K562 (cell line): ENCODE data around the gene CEP72. TPM values are rescaled to one million over a fixed set of nuclear protein-coding genes. Genes with fewer than 3 reads are reported as not detected.

ENCODE experiments used
- ARID3B ChIP-seq: fragments of 250-450 bp; sonication (Bioruptor Pico); IDR thresholded peaks from 2 replicates; pipeline ENCODE4 v1.4.0; 2020; ENCODE audit warnings: borderline replicate concordance
- KDM2B ChIP-seq: fragments of 250-450 bp; sonication (Bioruptor Pico); IDR thresholded peaks from 2 replicates; pipeline ENCODE4 v1.8.0; 2021; ENCODE audit warnings: mild to moderate bottlenecking, moderate library complexity
- MEF2A ChIP-seq: IDR thresholded peaks from 2 replicates; pipeline ENCODE4 v1.6.1; 2011; ENCODE audit warnings: low read depth, mild to moderate bottlenecking, low read length, moderate library complexity; ENCODE audit not compliant: control insufficient read depth
- POLR2G ChIP-seq: fragments of 200-400 bp; formaldehyde crosslinking; IDR thresholded peaks from 2 replicates; pipeline ENCODE4 v1.6.1; 2017; ENCODE audit warnings: low read depth, mild to moderate bottlenecking, antibody characterized with exemption, low read length, moderate library complexity
- RHOXF2B ChIP-seq: fragments of 250-450 bp; sonication (Bioruptor Pico); conservative IDR thresholded peaks from 2 replicates; pipeline ENCODE4 v1.5.1; 2021
- ZBTB1 ChIP-seq: sonication (generic); formaldehyde crosslinking; IDR thresholded peaks from 2 replicates; pipeline ENCODE4 v1.8.1; 2023; ENCODE audit warnings: missing genetic modification reagents, low read depth, mild to moderate bottlenecking, borderline replicate concordance
- ZNF584 ChIP-seq: fragments of 200-800 bp; sonication (Bioruptor generic); IDR thresholded peaks from 2 replicates; pipeline ENCODE4 v1.6.1; 2016; ENCODE audit warnings: low read depth, mild to moderate bottlenecking, missing genetic modification characterization, missing compliant biosample characterization
- polyA plus RNA-seq, 8 experiments: library from polyadenylated mRNA; depleted of rRNA in 4 of 8; stranded (reverse) in 5 of 8; unstranded in 3 of 8; fragments of >200 nt; fragmentation: Nextera tagmentation in 2 of 8; fragmentation: Illumina TruSeq in 1 of 8; extraction: Ambion mirVana in 2 of 8; extraction: Trizol in 1 of 8; gene quantifications; 2 replicates each; pipeline versions ENCODE4 v1.2.1 to v1.2.3, GENCODE V29; 2011 to 2014; ENCODE audit warnings: inconsistent platforms in 1 of 8, missing spikeins in 1 of 8
- total RNA-seq, 7 experiments: library from RNA; depleted of rRNA in 6 of 7; stranded (reverse); fragments of >200 nt in 6 of 7; fragmentation: Illumina TruSeq in 2 of 7; extraction: Trizol in 2 of 7; gene quantifications; 2 replicates each; pipeline versions ENCODE4 v1.2.1 to v1.2.3, GENCODE V29; 2011 to 2021; ENCODE audit warnings: low replicate concordance in 1 of 7
- TF ChIP-seq, protein P1 (sequence below): fragments of 250-450 bp; sonication (Bioruptor Pico); IDR thresholded peaks from 2 replicates; pipeline ENCODE4 v1.4.0; 2020
- TF ChIP-seq, protein P2 (sequence below), 2 experiments: fragments of 150-350 bp in 1 of 2; IDR thresholded peaks; 2 replicates each; pipeline ENCODE4 v1.6.1; 2012 to 2016; ENCODE audit warnings: low read depth in 2 of 2, low read length in 2 of 2, mild to moderate bottlenecking in 1 of 2, moderate library complexity in 1 of 2
- TF ChIP-seq, protein P3 (sequence below): sonication (generic); formaldehyde crosslinking; IDR thresholded peaks from 2 replicates; pipeline ENCODE4 v1.8.0; 2023; ENCODE audit warnings: mild to moderate bottlenecking, missing genetic modification reagents
- TF ChIP-seq, protein P4 (sequence below): sonication (generic); formaldehyde crosslinking; IDR thresholded peaks from 2 replicates; pipeline ENCODE4 v1.8.0; 2022; ENCODE audit warnings: mild to moderate bottlenecking, low read depth, missing genetic modification reagents

Gene CEP72
- total and polyA plus RNA-seq, 9 of the 15 experiments (the other 6 are each of a cell fraction or from before 2014, with no cell fraction given) = 0.89 to 38.1 (median 14.2) TPM

DNA sequence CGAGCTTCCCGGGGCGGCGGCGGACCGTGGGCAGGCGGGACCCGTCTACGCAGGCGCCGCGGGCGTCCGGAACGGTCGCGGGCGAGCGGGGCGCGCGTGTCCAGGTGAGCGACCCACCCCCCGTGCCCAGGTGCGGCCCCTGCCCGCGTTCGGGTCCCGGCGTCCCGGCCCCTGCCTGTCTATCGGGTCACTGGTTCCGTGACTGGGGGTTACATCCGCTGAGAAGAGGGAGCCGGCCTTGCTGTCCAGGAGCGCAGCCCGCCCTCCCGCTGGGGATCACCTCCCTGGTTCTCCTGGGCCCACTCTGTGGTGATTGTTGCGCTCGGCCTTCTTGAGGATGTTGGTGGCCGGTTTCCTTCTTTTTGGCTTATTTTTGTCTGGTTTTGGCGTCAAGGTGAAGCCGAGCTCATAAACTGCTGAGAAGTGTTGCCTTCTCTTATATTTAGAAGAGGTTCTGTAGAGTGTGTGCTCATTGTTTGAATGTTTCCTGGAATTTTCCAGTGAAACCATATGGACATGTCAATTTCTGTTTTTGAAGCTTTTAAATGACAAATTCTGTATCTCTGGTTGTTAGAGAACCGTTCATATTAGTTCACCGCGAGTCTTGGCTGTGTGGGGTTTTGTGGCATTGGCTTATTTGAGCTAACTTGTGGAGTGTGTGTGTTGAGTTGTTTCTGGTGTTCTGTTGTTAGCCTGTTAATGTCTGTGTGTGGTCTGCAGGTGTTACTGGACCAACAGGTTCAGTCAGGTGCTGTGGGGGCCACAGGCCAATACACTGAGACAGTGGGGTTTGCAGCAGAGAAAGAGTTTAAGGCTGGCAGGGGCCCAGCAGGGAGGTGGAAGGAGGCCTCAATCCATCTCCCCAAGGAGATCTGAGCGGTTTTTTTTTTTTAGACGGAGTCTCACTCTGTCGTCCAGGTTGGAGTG, 621 bp downstream of the CEP72 start (continued):
- TF ChIP-seq, protein P1, sequence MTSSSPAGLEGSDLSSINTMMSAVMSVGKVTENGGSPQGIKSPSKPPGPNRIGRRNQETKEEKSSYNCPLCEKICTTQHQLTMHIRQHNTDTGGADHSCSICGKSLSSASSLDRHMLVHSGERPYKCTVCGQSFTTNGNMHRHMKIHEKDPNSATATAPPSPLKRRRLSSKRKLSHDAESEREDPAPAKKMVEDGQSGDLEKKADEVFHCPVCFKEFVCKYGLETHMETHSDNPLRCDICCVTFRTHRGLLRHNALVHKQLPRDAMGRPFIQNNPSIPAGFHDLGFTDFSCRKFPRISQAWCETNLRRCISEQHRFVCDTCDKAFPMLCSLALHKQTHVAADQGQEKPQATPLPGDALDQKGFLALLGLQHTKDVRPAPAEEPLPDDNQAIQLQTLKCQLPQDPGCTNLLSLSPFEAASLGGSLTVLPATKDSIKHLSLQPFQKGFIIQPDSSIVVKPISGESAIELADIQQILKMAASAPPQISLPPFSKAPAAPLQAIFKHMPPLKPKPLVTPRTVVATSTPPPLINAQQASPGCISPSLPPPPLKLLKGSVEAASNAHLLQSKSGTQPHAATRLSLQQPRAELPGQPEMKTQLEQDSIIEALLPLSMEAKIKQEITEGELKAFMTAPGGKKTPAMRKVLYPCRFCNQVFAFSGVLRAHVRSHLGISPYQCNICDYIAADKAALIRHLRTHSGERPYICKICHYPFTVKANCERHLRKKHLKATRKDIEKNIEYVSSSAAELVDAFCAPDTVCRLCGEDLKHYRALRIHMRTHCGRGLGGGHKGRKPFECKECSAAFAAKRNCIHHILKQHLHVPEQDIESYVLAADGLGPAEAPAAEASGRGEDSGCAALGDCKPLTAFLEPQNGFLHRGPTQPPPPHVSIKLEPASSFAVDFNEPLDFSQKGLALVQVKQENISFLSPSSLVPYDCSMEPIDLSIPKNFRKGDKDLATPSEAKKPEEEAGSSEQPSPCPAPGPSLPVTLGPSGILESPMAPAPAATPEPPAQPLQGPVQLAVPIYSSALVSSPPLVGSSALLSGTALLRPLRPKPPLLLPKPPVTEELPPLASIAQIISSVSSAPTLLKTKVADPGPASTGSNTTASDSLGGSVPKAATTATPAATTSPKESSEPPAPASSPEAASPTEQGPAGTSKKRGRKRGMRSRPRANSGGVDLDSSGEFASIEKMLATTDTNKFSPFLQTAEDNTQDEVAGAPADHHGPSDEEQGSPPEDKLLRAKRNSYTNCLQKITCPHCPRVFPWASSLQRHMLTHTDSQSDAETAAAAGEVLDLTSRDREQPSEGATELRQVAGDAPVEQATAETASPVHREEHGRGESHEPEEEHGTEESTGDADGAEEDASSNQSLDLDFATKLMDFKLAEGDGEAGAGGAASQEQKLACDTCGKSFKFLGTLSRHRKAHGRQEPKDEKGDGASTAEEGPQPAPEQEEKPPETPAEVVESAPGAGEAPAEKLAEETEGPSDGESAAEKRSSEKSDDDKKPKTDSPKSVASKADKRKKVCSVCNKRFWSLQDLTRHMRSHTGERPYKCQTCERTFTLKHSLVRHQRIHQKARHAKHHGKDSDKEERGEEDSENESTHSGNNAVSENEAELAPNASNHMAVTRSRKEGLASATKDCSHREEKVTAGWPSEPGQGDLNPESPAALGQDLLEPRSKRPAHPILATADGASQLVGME = no peak
- TF ChIP-seq RHOXF2B (CRISPR knock-in tag) = no peak
- TF ChIP-seq POLR2G = 0 out of 2 replicates have a peak, but pooled peaks have one; percentile 2
- TF ChIP-seq, protein P2, sequence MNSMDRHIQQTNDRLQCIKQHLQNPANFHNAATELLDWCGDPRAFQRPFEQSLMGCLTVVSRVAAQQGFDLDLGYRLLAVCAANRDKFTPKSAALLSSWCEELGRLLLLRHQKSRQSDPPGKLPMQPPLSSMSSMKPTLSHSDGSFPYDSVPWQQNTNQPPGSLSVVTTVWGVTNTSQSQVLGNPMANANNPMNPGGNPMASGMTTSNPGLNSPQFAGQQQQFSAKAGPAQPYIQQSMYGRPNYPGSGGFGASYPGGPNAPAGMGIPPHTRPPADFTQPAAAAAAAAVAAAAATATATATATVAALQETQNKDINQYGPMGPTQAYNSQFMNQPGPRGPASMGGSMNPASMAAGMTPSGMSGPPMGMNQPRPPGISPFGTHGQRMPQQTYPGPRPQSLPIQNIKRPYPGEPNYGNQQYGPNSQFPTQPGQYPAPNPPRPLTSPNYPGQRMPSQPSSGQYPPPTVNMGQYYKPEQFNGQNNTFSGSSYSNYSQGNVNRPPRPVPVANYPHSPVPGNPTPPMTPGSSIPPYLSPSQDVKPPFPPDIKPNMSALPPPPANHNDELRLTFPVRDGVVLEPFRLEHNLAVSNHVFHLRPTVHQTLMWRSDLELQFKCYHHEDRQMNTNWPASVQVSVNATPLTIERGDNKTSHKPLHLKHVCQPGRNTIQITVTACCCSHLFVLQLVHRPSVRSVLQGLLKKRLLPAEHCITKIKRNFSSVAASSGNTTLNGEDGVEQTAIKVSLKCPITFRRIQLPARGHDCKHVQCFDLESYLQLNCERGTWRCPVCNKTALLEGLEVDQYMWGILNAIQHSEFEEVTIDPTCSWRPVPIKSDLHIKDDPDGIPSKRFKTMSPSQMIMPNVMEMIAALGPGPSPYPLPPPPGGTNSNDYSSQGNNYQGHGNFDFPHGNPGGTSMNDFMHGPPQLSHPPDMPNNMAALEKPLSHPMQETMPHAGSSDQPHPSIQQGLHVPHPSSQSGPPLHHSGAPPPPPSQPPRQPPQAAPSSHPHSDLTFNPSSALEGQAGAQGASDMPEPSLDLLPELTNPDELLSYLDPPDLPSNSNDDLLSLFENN (IDR thresholded peaks at IDR 0.05; ENCODE audit: low read depth in 2 of 2, low read length in 2 of 2) = no peak
- TF ChIP-seq, protein P3, sequence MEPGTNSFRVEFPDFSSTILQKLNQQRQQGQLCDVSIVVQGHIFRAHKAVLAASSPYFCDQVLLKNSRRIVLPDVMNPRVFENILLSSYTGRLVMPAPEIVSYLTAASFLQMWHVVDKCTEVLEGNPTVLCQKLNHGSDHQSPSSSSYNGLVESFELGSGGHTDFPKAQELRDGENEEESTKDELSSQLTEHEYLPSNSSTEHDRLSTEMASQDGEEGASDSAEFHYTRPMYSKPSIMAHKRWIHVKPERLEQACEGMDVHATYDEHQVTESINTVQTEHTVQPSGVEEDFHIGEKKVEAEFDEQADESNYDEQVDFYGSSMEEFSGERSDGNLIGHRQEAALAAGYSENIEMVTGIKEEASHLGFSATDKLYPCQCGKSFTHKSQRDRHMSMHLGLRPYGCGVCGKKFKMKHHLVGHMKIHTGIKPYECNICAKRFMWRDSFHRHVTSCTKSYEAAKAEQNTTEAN (CRISPR knock-in tag) = no peak
- TF ChIP-seq KDM2B (CRISPR knock-in tag) = no peak
- no peak for TF ChIP-seq MEF2A
- no peak for TF ChIP-seq ZNF584
- TF ChIP-seq ARID3B (CRISPR knock-in tag) = no peak
- TF ChIP-seq, protein P4, sequence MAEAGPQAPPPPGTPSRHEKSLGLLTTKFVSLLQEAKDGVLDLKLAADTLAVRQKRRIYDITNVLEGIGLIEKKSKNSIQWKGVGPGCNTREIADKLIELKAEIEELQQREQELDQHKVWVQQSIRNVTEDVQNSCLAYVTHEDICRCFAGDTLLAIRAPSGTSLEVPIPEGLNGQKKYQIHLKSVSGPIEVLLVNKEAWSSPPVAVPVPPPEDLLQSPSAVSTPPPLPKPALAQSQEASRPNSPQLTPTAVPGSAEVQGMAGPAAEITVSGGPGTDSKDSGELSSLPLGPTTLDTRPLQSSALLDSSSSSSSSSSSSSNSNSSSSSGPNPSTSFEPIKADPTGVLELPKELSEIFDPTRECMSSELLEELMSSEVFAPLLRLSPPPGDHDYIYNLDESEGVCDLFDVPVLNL (CRISPR knock-in tag) = 0 out of 2 replicates have a peak, but pooled peaks have one; percentile 13
- no peak for TF ChIP-seq ZBTB1 (CRISPR knock-in tag)
